Panc1 (cell line): ENCODE results near the gene BPTF.

Experiments used
- CTCF ChIP-seq: fragments of 450-650 bp; IDR thresholded peaks from 2 replicates; pipeline ENCODE4 v1.5.1; 2017; ENCODE audit warnings: mild to moderate bottlenecking
- POLR2AphosphoS5 ChIP-seq: IDR thresholded peaks from 2 replicates; pipeline ENCODE4 v1.6.1; 2012; ENCODE audit warnings: mild to moderate bottlenecking, low read depth, low read length, moderate library complexity
- REST ChIP-seq, 2 experiments: IDR thresholded peaks; 2 replicates each; pipeline ENCODE4 v1.6.1; 2011 to 2012; ENCODE audit warnings: low read depth in 2 of 2, control low read depth in 1 of 2, low read length in 1 of 2, mild to moderate bottlenecking in 1 of 2, moderate library complexity in 1 of 2; ENCODE audit not compliant: insufficient read depth in 1 of 2
- SIN3A ChIP-seq: IDR thresholded peaks from 2 replicates; pipeline ENCODE4 v1.6.1; 2012; ENCODE audit warnings: low read depth, mild to moderate bottlenecking, low read length, moderate library complexity, borderline replicate concordance; ENCODE audit not compliant: insufficient read depth

GRCh38 chr17:67920212-67920611, 94.9 kb downstream of the BPTF start:
- TF ChIP-seq CTCF (no peak), POLR2AphosphoS5 (no peak), REST (IDR thresholded peaks at IDR 0.05; ENCODE audit: insufficient read depth in 1 of 2, low read depth in 2 of 2, low read length in 1 of 2) (no peak), SIN3A (no peak)
